ENCODE data around the gene STARD13. TPM values are rescaled to one million over a fixed set of nuclear protein-coding genes. Genes with fewer than 3 reads are reported as not detected.

STARD13 gene
- total RNA-seq, 1 donor from 2014 or later = 2.0 TPM

GRCh38 chr13:33249066-33249465 is 36.5 kb downstream of the STARD13 start:
- Histone ChIP-seq H3F3A (ENCODE audit: low read depth) (no peaks in the 10 kb centered on the region), H3K27ac (no peak overlapping the region), H3K9ac (no peak overlapping the region), H2AFZ (replicated peaks) (no peak overlapping the region), H3K4me2 (no peak overlapping the region), H3K9me3 (ENCODE audit: low read depth) (no peaks in the 10 kb centered on the region), H4K20me1 (ENCODE audit: low read depth) (no peaks in the 10 kb centered on the region), H3K79me2 (ENCODE audit: low read depth) (no peaks in the 10 kb centered on the region), H3K4me1 (no peaks in the 10 kb centered on the region), H3K4me3 (no peak overlapping the region), H3K27me3 (no peaks in the 10 kb centered on the region), H3K36me3 (no peaks in the 10 kb centered on the region)
- no peaks in the 10 kb centered on the region for H3K9me3 Mint-ChIP-seq
- H3K4me1 Mint-ChIP-seq = no peaks in the 10 kb centered on the region
- H3K4me3 Mint-ChIP-seq = no peak overlapping the region
- no peak overlapping the region for H3K27ac Mint-ChIP-seq
- peaks cover 3% of the 10 kb centered on the region for H3K27me3 Mint-ChIP-seq (ENCODE audit: insufficient read depth, low read depth)
- no peak for DNase-seq (ENCODE audit: low spot score)
- H3K36me3 Mint-ChIP-seq = no peaks in the 10 kb centered on the region
- no peak for TF ChIP-seq CTCF (IDR thresholded peaks at IDR 0.05)
- no peak for TF ChIP-seq EZH2 (IDR thresholded peaks at IDR 0.05)
- no peak for TF ChIP-seq EZH2phosphoT487 (IDR thresholded peaks at IDR 0.05)

GRCh38 chr13:33245505-33246158 is 39.9 kb downstream of the STARD13 start:
- H3K79me2 ChIP-seq (ENCODE audit: low read depth) = no peaks in the 10 kb centered on the region
- peaks cover 3% of the 10 kb centered on the region for H3K36me3 Mint-ChIP-seq
- H3K4me3 Mint-ChIP-seq = no peak overlapping the region
- no peaks in the 10 kb centered on the region for H3K36me3 ChIP-seq
- no peak overlapping the region for H3K4me2 ChIP-seq
- peaks cover 3% of the 10 kb centered on the region for H3K27me3 Mint-ChIP-seq (ENCODE audit: insufficient read depth, low read depth)
- H4K20me1 ChIP-seq (ENCODE audit: low read depth) = no peaks in the 10 kb centered on the region
- DNase-seq (ENCODE audit: low spot score) = no peak
- no peaks in the 10 kb centered on the region for H3F3A ChIP-seq (ENCODE audit: low read depth)
- H3K9ac ChIP-seq = no peak overlapping the region
- no peaks in the 10 kb centered on the region for H3K27me3 ChIP-seq
- H2AFZ ChIP-seq (replicated peaks) = no peak overlapping the region
- no peak overlapping the region for H3K27ac ChIP-seq
- peaks cover 7% of the 10 kb centered on the region for H3K9me3 Mint-ChIP-seq
- TF ChIP-seq CTCF (IDR thresholded peaks at IDR 0.05) (no peak), EZH2 (IDR thresholded peaks at IDR 0.05) (no peak), EZH2phosphoT487 (IDR thresholded peaks at IDR 0.05) (no peak)
- no peaks in the 10 kb centered on the region for H3K4me1 Mint-ChIP-seq
- H3K27ac Mint-ChIP-seq = no peak overlapping the region
- H3K4me3 ChIP-seq = no peak overlapping the region
- no peaks in the 10 kb centered on the region for H3K4me1 ChIP-seq
- H3K9me3 ChIP-seq (ENCODE audit: low read depth) = peaks cover 7% of the 10 kb centered on the region

- no peaks in the 10 kb centered on the region for H3K4me1 ChIP-seq
- peaks cover 3% of the 10 kb centered on the region for H3K27me3 Mint-ChIP-seq (ENCODE audit: insufficient read depth, low read depth)
- H3K9me3 Mint-ChIP-seq = peaks cover 12% of the 10 kb centered on the region
- H3K4me1 Mint-ChIP-seq = no peaks in the 10 kb centered on the region
- H4K20me1 ChIP-seq (ENCODE audit: low read depth) = no peaks in the 10 kb centered on the region
- no peaks in the 10 kb centered on the region for H3K27me3 ChIP-seq
- H3K4me3 ChIP-seq = no peak overlapping the region
- no peak overlapping the region for H3K4me2 ChIP-seq
- peaks cover 5% of the 10 kb centered on the region for H3K36me3 Mint-ChIP-seq
- no peak overlapping the region for H3K27ac ChIP-seq
- no peak overlapping the region for H2AFZ ChIP-seq (replicated peaks)
- peaks cover 3% of the 10 kb centered on the region for H3K36me3 ChIP-seq
- H3F3A ChIP-seq (ENCODE audit: low read depth) = no peaks in the 10 kb centered on the region
- H3K4me3 Mint-ChIP-seq = no peak overlapping the region
- H3K9ac ChIP-seq = no peak overlapping the region
- H3K27ac Mint-ChIP-seq = no peak overlapping the region
- DNase-seq (ENCODE audit: low spot score) = no peak
- H3K79me2 ChIP-seq (ENCODE audit: low read depth) = no peaks in the 10 kb centered on the region
- H3K9me3 ChIP-seq (ENCODE audit: low read depth) = peaks cover 14% of the 10 kb centered on the region
- TF ChIP-seq EZH2phosphoT487 (IDR thresholded peaks at IDR 0.05) = no peak
- no peak for TF ChIP-seq EZH2 (IDR thresholded peaks at IDR 0.05)
- TF ChIP-seq CTCF (IDR thresholded peaks at IDR 0.05) = no peak
Measured at GRCh38 chr13:33244907-33245287, 40.7 kb downstream of the STARD13 start.
